ENCODE measurements around the gene HGS.
A peak's percentile ranks its signal among the peaks of the same experiment; 100 is the strongest.

DNA sequence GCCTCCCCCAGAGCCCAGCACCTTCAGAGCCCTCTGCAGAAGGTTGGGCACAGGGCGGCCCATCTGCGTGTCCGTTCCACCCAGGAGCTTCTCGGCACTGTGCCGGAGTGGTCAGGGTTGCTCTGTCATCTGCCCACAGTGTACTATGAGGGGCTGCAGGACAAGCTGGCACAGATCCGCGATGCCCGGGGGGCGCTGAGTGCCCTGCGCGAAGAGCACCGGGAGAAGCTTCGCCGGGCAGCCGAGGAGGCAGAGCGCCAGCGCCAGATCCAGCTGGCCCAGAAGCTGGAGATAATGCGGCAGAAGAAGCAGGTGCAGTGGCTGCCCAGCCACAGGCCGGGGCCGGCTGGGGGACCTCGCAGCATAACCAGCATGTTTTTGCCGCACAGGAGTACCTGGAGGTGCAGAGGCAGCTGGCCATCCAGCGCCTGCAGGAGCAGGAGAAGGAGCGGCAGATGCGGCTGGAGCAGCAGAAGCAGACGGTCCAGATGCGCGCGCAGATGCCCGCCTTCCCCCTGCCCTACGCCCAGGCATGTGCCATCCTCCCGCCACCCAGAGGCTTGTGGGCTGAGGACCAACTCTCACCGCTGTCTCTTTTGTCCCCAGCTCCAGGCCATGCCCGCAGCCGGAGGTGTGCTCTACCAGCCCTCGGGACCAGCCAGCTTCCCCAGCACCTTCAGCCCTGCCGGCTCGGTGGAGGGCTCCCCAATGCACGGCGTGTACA lies 12.6 kb downstream of the HGS start:
- TF ChIP-seq, protein P1, sequence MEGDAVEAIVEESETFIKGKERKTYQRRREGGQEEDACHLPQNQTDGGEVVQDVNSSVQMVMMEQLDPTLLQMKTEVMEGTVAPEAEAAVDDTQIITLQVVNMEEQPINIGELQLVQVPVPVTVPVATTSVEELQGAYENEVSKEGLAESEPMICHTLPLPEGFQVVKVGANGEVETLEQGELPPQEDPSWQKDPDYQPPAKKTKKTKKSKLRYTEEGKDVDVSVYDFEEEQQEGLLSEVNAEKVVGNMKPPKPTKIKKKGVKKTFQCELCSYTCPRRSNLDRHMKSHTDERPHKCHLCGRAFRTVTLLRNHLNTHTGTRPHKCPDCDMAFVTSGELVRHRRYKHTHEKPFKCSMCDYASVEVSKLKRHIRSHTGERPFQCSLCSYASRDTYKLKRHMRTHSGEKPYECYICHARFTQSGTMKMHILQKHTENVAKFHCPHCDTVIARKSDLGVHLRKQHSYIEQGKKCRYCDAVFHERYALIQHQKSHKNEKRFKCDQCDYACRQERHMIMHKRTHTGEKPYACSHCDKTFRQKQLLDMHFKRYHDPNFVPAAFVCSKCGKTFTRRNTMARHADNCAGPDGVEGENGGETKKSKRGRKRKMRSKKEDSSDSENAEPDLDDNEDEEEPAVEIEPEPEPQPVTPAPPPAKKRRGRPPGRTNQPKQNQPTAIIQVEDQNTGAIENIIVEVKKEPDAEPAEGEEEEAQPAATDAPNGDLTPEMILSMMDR (IDR thresholded peaks at IDR 0.05; ENCODE audit: extremely low read depth in 1 of 2, insufficient read depth in 1 of 2, low read depth in 1 of 2, low read length in 2 of 2), result no peak
- TF ChIP-seq, protein P2, sequence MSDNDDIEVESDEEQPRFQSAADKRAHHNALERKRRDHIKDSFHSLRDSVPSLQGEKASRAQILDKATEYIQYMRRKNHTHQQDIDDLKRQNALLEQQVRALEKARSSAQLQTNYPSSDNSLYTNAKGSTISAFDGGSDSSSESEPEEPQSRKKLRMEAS (IDR thresholded peaks at IDR 0.05; ENCODE audit: insufficient read depth, insufficient read length), result no peak
- TF ChIP-seq POLR2A (IDR thresholded peaks at IDR 0.05; ENCODE audit: low read depth, low read length), result no peak
- peak; percentile 14 for TF ChIP-seq POLR2AphosphoS5 (IDR thresholded peaks at IDR 0.05; ENCODE audit: insufficient read depth, low read depth, low read length)

All from endothelial cell of umbilical vein (primary cell).